Sigmoid colon (tissue), 7 donors: ENCODE data around the gene CLCN5. TPM values are rescaled to one million over a fixed set of nuclear protein-coding genes. Genes with fewer than 3 reads are reported as not detected.

Experiments used
- DNase-seq: peaks from one replicate; pipeline ENCODE4 v3.0.0-alpha.2; 2019
- H3K27ac ChIP-seq, 4 donors: fragments of 200-600 bp; sonication (generic); one replicate each; pipeline ENCODE4 v1.5.1; 2016 to 2019; ENCODE audit warnings: mild to moderate bottlenecking in 1 of 4
- H3K27me3 ChIP-seq, 3 donors: fragments of 200-600 bp; sonication (generic); one replicate each; pipeline ENCODE4 v1.5.1; 2019; ENCODE audit warnings: mild to moderate bottlenecking in 1 of 3
- H3K36me3 ChIP-seq, 4 donors: fragments of 200-600 bp; sonication (generic); one replicate each; pipeline ENCODE4 v1.5.1; 2016 to 2019
- H3K4me1 ChIP-seq, 4 donors: fragments of 200-600 bp; sonication (generic); one replicate each; pipeline ENCODE4 v1.5.1; 2017 to 2019
- H3K4me3 ChIP-seq, 4 donors: fragments of 200-600 bp; sonication (generic); one replicate each; pipeline ENCODE4 v1.5.1; 2017 to 2019; ENCODE audit warnings: mild to moderate bottlenecking in 2 of 4, moderate library complexity in 1 of 4
- H3K9me3 ChIP-seq, 4 donors: fragments of 200-600 bp in 3 of 4; sonication (generic) in 3 of 4; one replicate each; pipeline versions ENCODE4 v1.5.1 to v1.6.1; 2013 to 2019
- EP300 ChIP-seq, 4 donors: sonication (generic); formaldehyde crosslinking; IDR thresholded peaks; one replicate each; pipeline ENCODE4 v1.6.1; 2017; ENCODE audit warnings: antibody characterized with exemption in 4 of 4
- POLR2A ChIP-seq, 2 donors: fragments of 450-650 bp; IDR thresholded peaks; one replicate each; pipeline ENCODE4 v1.6.1; 2016; ENCODE audit warnings: antibody characterized with exemption in 2 of 2, mild to moderate bottlenecking in 2 of 2, moderate library complexity in 2 of 2
- POLR2AphosphoS5 ChIP-seq, 4 donors: sonication (generic); formaldehyde crosslinking; IDR thresholded peaks; one replicate each; pipeline ENCODE4 v1.6.1; 2017; ENCODE audit warnings: antibody characterized with exemption in 4 of 4
- WGBS, 2 donors: extraction: QIAGEN DNeasy Blood & Tissue Kit; methylation state at CpG; one replicate each; pipeline ENCODE4 v1.1.7; 2013; 5-methylcytosine and 5-hydroxymethylcytosine counted together
- intact Hi-C: fragments of 100-400 bp; cut with DNase I; formaldehyde crosslinking; loops from one replicate; pipeline ENCODE4 v1.15.1; 2023
- polyA plus RNA-seq, 3 donors: library from polyadenylated mRNA; stranded (reverse); fragments of 200-250 nt; gene quantifications; one replicate each; pipeline ENCODE4 v1.2.3, GENCODE V29; 2013
- total RNA-seq, 4 donors: library from RNA; depleted of rRNA; stranded (reverse); fragments of >200 nt; gene quantifications; one replicate each; pipeline ENCODE4 v1.1.0, GENCODE V29; 2016
- TF ChIP-seq, protein P1 (sequence below), 4 experiments: fragments of 450-650 bp in 3 of 4; fragments of 200-600 bp in 1 of 4; IDR thresholded peaks; one replicate each; pipeline ENCODE4 v1.5.1; 2016 to 2019; ENCODE audit warnings: antibody characterized with exemption in 4 of 4, mild to moderate bottlenecking in 3 of 4, moderate library complexity in 2 of 4
- donor health status: healthy with polysubstance abuse.
- donor health status: Bipolar disorder and iron deficiency.
- donor health status: healthy.

The CLCN5 gene
- total and polyA plus RNA-seq, 7 donors = under 0.01 to 3.0 (median 1.8) TPM

GRCh38 chrX:50072110-50072509 lies 149.7 kb downstream of the CLCN5 start:
- no peak overlapping the region for H3K27ac ChIP-seq
- no peaks in the 10 kb centered on the region for H3K4me1 ChIP-seq
- TF ChIP-seq, protein P1, sequence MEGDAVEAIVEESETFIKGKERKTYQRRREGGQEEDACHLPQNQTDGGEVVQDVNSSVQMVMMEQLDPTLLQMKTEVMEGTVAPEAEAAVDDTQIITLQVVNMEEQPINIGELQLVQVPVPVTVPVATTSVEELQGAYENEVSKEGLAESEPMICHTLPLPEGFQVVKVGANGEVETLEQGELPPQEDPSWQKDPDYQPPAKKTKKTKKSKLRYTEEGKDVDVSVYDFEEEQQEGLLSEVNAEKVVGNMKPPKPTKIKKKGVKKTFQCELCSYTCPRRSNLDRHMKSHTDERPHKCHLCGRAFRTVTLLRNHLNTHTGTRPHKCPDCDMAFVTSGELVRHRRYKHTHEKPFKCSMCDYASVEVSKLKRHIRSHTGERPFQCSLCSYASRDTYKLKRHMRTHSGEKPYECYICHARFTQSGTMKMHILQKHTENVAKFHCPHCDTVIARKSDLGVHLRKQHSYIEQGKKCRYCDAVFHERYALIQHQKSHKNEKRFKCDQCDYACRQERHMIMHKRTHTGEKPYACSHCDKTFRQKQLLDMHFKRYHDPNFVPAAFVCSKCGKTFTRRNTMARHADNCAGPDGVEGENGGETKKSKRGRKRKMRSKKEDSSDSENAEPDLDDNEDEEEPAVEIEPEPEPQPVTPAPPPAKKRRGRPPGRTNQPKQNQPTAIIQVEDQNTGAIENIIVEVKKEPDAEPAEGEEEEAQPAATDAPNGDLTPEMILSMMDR (IDR thresholded peaks at IDR 0.05) = no peak
- no peak for TF ChIP-seq EP300 (IDR thresholded peaks at IDR 0.05)
- no peak for TF ChIP-seq POLR2AphosphoS5 (IDR thresholded peaks at IDR 0.05)
- no peak for TF ChIP-seq POLR2A (IDR thresholded peaks at IDR 0.05)
- no peak overlapping the region for H3K4me3 ChIP-seq
- H3K36me3 ChIP-seq = no peaks in the 10 kb centered on the region
- 67 to 87% methylated on average over 1 of the region's 1 CpG for WGBS, 2 donors
- H3K27me3 ChIP-seq = no peaks in the 10 kb centered on the region
- H3K9me3 ChIP-seq = no peaks in the 10 kb centered on the region
- intact Hi-C loops = no loop called here
- no peak for DNase-seq

GRCh38 chrX:50073601-50074000 lies 151.2 kb downstream of the CLCN5 start:
- no peak for DNase-seq
- no peak overlapping the region for H3K4me3 ChIP-seq
- no peak overlapping the region for H3K27ac ChIP-seq
- intact Hi-C loops = no loop called here
- TF ChIP-seq EP300 (IDR thresholded peaks at IDR 0.05) (no peak), POLR2A (IDR thresholded peaks at IDR 0.05) (no peak), POLR2AphosphoS5 (IDR thresholded peaks at IDR 0.05) (no peak)
- TF ChIP-seq, protein P1 (IDR thresholded peaks at IDR 0.05) = no peak
- H3K9me3 ChIP-seq = no peaks in the 10 kb centered on the region
- H3K27me3 ChIP-seq = no peaks in the 10 kb centered on the region
- 91 to 93% methylated on average over 2 of the region's 2 CpGs for WGBS, 2 donors
- no peaks in the 10 kb centered on the region for H3K36me3 ChIP-seq
- no peaks in the 10 kb centered on the region for H3K4me1 ChIP-seq

DNA sequence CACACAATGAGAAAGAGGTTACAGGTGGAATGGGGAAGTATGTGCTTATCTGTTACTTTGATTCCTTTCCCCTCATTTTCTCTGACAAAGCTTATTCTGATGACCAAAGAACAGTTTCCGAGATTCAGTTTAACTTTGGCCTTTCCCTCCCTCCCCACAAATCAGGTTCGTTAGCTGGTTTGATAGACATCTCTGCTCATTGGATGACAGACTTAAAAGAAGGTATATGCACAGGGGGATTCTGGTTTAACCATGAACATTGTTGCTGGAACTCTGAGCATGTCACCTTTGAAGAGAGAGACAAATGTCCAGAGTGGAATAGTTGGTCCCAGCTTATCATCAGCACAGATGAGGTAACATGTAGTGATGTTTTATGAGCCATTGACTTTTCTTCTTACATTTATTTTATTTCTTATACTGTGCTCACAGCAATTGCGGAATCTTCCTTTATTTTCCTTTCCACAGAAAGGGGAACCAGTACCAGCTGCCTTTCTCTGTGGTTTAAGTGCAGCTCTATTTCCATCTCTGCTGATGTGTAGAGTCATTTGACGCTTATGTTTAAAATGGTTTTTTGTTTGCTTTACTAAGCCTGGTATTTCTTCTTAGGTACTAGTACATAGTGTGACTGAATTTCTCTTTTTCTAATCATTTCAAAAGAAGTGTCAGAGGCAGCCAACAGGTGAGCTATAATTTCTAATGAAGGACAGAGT lies 153.4 kb downstream of the CLCN5 start:
- no peaks in the 10 kb centered on the region for H3K27me3 ChIP-seq
- DNase-seq = no peak
- intact Hi-C loops = no loop called here
- H3K36me3 ChIP-seq = no peaks in the 10 kb centered on the region
- H3K4me3 ChIP-seq = no peak overlapping the region
- WGBS, 2 donors = 60 to 89% methylated on average over 4 of the region's 4 CpGs
- no peak overlapping the region for H3K27ac ChIP-seq
- no peaks in the 10 kb centered on the region for H3K9me3 ChIP-seq
- no peaks in the 10 kb centered on the region for H3K4me1 ChIP-seq
- TF ChIP-seq POLR2AphosphoS5 (IDR thresholded peaks at IDR 0.05) (no peak), EP300 (IDR thresholded peaks at IDR 0.05) (no peak), POLR2A (IDR thresholded peaks at IDR 0.05) (no peak)
- TF ChIP-seq, protein P1 (IDR thresholded peaks at IDR 0.05) = no peak

DNA sequence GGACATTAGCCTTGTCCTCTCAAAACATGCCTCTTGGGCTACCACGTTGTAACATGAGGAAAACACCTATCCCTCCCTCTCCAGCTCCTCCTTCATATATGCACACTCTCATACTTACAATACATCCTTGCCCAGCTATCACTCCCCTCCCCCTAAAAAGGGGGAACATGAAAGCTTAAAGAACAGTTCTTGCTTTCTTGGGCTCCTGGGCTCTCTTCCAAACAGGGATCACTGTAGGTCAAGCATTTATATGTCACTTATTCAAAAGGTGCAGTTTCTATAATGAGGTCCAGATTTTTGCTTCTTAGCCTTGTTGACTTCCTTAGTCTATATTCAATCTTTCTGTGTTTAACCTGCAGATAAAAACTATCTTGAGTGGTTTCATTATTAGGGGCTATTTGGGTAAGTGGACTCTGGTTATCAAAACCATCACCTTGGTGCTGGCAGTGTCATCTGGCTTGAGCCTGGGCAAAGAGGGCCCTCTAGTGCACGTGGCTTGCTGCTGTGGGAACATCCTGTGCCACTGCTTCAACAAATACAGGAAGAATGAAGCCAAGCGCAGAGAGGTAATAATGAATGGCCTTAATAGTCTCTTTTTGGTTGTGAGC lies 159.0 kb downstream of the CLCN5 start:
- H3K4me3 ChIP-seq = no peak overlapping the region
- no peaks in the 10 kb centered on the region for H3K27me3 ChIP-seq
- WGBS, 2 donors = 15 to 45% methylated on average over 3 of the region's 3 CpGs
- no peak overlapping the region for H3K27ac ChIP-seq
- no peaks in the 10 kb centered on the region for H3K4me1 ChIP-seq
- peaks cover 0 to under 1% (median 0%) of the 10 kb centered on the region in 4 donors for H3K36me3 ChIP-seq
- TF ChIP-seq, protein P1 (IDR thresholded peaks at IDR 0.05) = no peak
- TF ChIP-seq EP300 (IDR thresholded peaks at IDR 0.05) = no peak
- no peak for TF ChIP-seq POLR2AphosphoS5 (IDR thresholded peaks at IDR 0.05)
- DNase-seq = no peak
- intact Hi-C loops = loop anchor here (10.0 kb wide), 1 partner anchor 167 kb away; no protein-coding TSS in a partner anchor
- H3K9me3 ChIP-seq = no peaks in the 10 kb centered on the region
